KOPT-K1 (cell line): ENCODE measurements around the gene ARL4C.
"Not testable (repeated sequence)": the region's sequence is repeated elsewhere in the genome, so short reads cannot be mapped to it uniquely, and the experiment has no call there.

ENCODE experiments used
- H3K27ac ChIP-seq: fragments of 200-600 bp; sonication (generic); 2 replicates; pipeline ENCODE4 v1.5.1; 2016; ENCODE audit warnings: antibody characterized with exemption, mild to moderate bottlenecking, low read depth, low read length; ENCODE audit not compliant: poor library complexity, severe bottlenecking
- H3K36me3 ChIP-seq: fragments of 200-600 bp; sonication (generic); 2 replicates; pipeline ENCODE4 v1.5.1; 2017; ENCODE audit warnings: antibody characterized with exemption, mild to moderate bottlenecking, low read length, moderate library complexity; ENCODE audit not compliant: insufficient read depth
- H3K9me3 ChIP-seq: fragments of 200-600 bp; sonication (generic); 2 replicates; pipeline ENCODE4 v1.5.1; 2017; ENCODE audit warnings: antibody characterized with exemption, low read length, mild to moderate bottlenecking; ENCODE audit not compliant: insufficient read depth, poor library complexity, severe bottlenecking

The ARL4C gene

GRCh38 chr2:234469251-234469845 lies 27.5 kb downstream of the ARL4C start:
- no peaks in the 10 kb centered on the region for H3K36me3 ChIP-seq
- H3K27ac ChIP-seq: no peak overlapping the region
- no peaks in the 10 kb centered on the region for H3K9me3 ChIP-seq

GRCh38 chr2:234468503-234468902 lies 28.4 kb downstream of the ARL4C start:
- Histone ChIP-seq H3K27ac (no peak overlapping the region), H3K9me3 (no peaks in the 10 kb centered on the region), H3K36me3 (no peaks in the 10 kb centered on the region)

- Histone ChIP-seq H3K27ac (no peak overlapping the region), H3K9me3 (no peaks in the 10 kb centered on the region), H3K36me3 (no peaks in the 10 kb centered on the region)
Observed at GRCh38 chr2:234467289-234467688, 29.6 kb downstream of the ARL4C start.

GRCh38 chr2:234464291-234464645 lies 32.6 kb downstream of the ARL4C start:
- H3K27ac ChIP-seq: peak overlapping the region; percentile 79
- H3K36me3 ChIP-seq: no peaks in the 10 kb centered on the region
- H3K9me3 ChIP-seq: no peaks in the 10 kb centered on the region

GRCh38 chr2:234463626-234464290 lies 33.1 kb downstream of the ARL4C start:
- no peaks in the 10 kb centered on the region for H3K9me3 ChIP-seq
- H3K27ac ChIP-seq: peak overlapping the region; percentile 79
- H3K36me3 ChIP-seq: no peaks in the 10 kb centered on the region

- peak overlapping the region; percentile 79 for H3K27ac ChIP-seq
- peaks cover 5% of the 10 kb centered on the region for H3K9me3 ChIP-seq
- no peaks in the 10 kb centered on the region for H3K36me3 ChIP-seq
Observed at GRCh38 chr2:234462218-234462992, 34.5 kb downstream of the ARL4C start.

GRCh38 chr2:234459401-234460009 lies 37.4 kb downstream of the ARL4C start:
- H3K9me3 ChIP-seq: peaks cover 5% of the 10 kb centered on the region
- H3K36me3 ChIP-seq: no peaks in the 10 kb centered on the region
- H3K27ac ChIP-seq: peak overlapping the region; percentile 70

GRCh38 chr2:234458466-234458865 lies 38.4 kb downstream of the ARL4C start:
- H3K9me3 ChIP-seq: peaks cover 5% of the 10 kb centered on the region
- no peaks in the 10 kb centered on the region for H3K36me3 ChIP-seq
- peak overlapping the region; percentile 44 for H3K27ac ChIP-seq

- Histone ChIP-seq H3K27ac (no peak overlapping the region), H3K9me3 (peaks cover 5% of the 10 kb centered on the region), H3K36me3 (no peaks in the 10 kb centered on the region)
Observed at GRCh38 chr2:234457421-234457820, 39.5 kb downstream of the ARL4C start.

GRCh38 chr2:234455246-234455645 lies 41.6 kb downstream of the ARL4C start:
- H3K27ac ChIP-seq: peak overlapping the region; percentile 80
- not testable (repeated sequence) for H3K36me3 ChIP-seq, H3K9me3 ChIP-seq

- H3K36me3 ChIP-seq: no peaks in the 10 kb centered on the region
- peak overlapping the region; percentile 80 for H3K27ac ChIP-seq
- H3K9me3 ChIP-seq: peaks cover 5% of the 10 kb centered on the region
Observed at GRCh38 chr2:234454433-234454832, 42.4 kb downstream of the ARL4C start.

- Histone ChIP-seq H3K9me3 (peaks cover 1% of the 10 kb centered on the region), H3K36me3 (no peaks in the 10 kb centered on the region), H3K27ac (peak overlapping the region; percentile 80)
Observed at GRCh38 chr2:234453216-234453615, 43.7 kb downstream of the ARL4C start.

GRCh38 chr2:234451852-234452625 lies 44.8 kb downstream of the ARL4C start:
- Histone ChIP-seq H3K27ac (peak overlapping the region; percentile 80), H3K36me3 (no peaks in the 10 kb centered on the region), H3K9me3 (no peaks in the 10 kb centered on the region)

GRCh38 chr2:234451242-234451641 lies 45.6 kb downstream of the ARL4C start:
- Histone ChIP-seq H3K36me3 (no peaks in the 10 kb centered on the region), H3K27ac (peak overlapping the region; percentile 80), H3K9me3 (no peaks in the 10 kb centered on the region)
